Stimulated activated CD8-positive, alpha-beta memory T cell treated with anti-CD3 and anti-CD28 coated beads, Interleukin-12 subunit alpha, Interleukin-12 subunit beta, amount 100 ng/mL, for 4 hours (primary cell): ENCODE measurements around the gene NMNAT3.

ENCODE experiments used
- DNase-seq: peaks from one replicate; pipeline ENCODE4 v3.0.0-alpha.2; 2020; ENCODE audit warnings: low read depth

The NMNAT3 gene

GRCh38 chr3:139521144-139521543 lies 156.6 kb downstream of the NMNAT3 start:
- no peak for DNase-seq

- DNase-seq: no peak
Measured at GRCh38 chr3:139519998-139520737, 157.6 kb downstream of the NMNAT3 start.

DNA sequence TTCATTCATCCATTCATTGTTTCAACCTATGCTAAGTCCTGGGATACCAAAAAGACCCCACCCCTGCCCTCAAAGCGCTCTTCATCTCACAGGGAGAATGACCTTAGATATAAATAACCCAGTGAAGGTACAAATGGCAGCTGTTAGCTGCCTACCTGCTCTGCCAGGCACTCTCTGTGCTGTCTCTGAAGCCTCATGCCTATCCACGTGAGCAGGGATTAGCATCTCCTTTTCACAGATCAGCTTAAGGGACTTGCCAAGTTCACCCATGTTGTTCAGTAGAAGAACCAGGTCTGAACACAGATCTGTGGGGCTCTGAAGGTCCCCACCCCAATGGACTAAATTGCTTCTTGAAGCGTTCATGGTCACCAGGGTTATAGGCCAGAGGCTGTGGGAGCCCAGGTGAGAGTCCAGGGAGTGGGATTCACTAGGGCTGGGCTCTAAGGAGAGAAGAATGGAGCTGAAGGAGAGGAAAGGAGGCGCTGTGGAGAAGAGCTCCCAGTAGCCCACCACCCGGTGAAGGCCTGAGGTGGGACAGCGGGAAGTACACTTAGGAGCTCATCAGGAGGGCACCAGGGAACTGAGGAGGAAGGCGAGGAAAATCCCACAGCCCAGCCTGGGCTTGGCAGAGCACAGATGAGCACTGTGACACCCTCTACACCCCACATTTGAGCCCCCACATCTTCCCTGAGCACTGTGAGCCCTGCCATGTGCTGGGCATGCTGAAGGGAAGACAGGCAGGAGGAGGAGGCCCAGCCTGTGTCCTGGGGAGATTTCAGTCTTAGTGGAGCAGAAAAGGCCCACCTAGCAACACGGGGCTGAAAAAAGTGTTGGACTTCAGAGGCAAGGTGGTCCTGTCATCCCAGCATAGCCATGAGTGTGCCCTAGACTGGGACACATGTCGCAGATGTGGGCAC lies 158.6 kb downstream of the NMNAT3 start:
- DNase-seq: no peak

DNA sequence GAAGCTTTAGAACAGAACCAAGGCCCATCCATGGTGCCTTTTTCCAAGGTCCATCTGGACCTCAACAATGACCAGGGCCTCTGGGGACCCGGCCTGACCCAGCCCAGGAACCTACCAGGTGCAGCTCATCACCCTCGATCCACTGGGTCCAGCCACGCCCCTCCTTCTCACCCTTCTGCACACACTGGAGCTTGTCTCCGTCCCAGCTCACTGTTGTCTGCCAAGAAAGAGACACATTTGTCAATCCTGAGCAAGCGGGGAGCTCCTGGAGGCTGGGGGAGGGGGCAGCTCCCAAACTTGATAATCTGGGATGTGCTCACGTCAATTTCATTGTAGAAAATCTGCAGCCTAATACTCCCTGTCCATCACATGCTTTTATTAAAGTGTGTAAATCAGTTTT lies 159.5 kb downstream of the NMNAT3 start:
- DNase-seq: no peak

DNA sequence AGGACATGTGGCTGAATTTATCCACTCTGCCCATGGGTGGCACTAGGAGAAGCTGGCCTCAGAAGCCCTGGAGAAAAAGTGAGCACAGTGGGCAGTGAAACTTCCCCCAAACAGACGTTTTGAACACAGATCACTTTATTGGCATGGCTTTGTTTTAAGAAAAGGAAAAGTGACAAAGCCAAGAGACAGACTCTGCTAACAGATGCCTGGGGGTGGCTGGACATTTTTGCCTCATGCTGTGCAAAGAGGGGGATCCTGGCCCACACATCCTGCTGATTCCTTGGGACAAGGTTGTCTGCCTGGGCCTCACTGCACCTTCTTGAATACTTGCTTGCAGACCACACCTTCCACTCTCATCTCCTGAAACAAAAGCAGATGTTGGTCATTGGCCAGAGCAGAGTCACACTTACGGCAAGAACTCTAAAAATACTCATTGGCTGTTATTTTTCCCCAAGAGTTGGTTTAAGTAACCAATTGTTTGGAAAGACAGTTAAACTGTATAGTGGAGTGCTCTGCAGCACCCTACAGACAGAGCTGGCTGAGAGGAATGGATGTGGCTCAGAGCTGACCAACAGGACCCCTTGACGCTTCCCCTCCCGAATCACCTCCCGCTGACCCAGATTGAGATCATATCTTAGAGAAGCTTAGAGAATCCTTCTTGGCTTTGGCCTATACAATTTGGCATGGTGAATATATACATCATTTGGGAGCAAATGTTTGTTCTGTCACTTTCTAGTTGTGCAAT lies 160.3 kb downstream of the NMNAT3 start:
- DNase-seq: no peak

GRCh38 chr3:139514741-139515140 lies 163.0 kb downstream of the NMNAT3 start:
- DNase-seq: no peak
